Heart left ventricle (tissue), 16 donors: ENCODE data around the gene GSTA2. TPM values are rescaled to one million over a fixed set of nuclear protein-coding genes. Genes with fewer than 3 reads are reported as not detected.
"Not testable (repeated sequence)": the region's sequence is repeated elsewhere in the genome, so short reads cannot be mapped to it uniquely, and the experiment has no call there.

Experiments
- ATAC-seq, 4 donors: fragments of 200-7000 bp; cut with Tn5 transposase; one replicate each; pipeline ENCODE4 v1.9.1; 2020 to 2022; ENCODE audit warnings: moderate library complexity in 4 of 4, mild to moderate bottlenecking in 3 of 4, moderate number of reproducible peaks in 1 of 4
- DNase-seq, 5 donors: peaks; one replicate each; pipeline ENCODE4 v3.0.0-alpha.2; 2020
- H3K27ac ChIP-seq, 12 donors: fragments of 200-600 bp; sonication (generic) in 4 of 12; one replicate each; pipeline versions ENCODE4 v1.5.0 to v1.8.0; 2016 to 2022; ENCODE audit warnings: mild to moderate bottlenecking in 2 of 12
- H3K27me3 ChIP-seq, 9 donors: fragments of 200-600 bp; sonication (generic) in 2 of 9; one replicate each; pipeline versions ENCODE4 v1.5.1 to v1.8.0; 2016 to 2022; ENCODE audit warnings: mild to moderate bottlenecking in 3 of 9
- H3K36me3 ChIP-seq, 9 donors: fragments of 200-600 bp; sonication (generic) in 2 of 9; one replicate each; pipeline versions ENCODE4 v1.5.0 to v1.8.0; 2018 to 2022; ENCODE audit warnings: mild to moderate bottlenecking in 2 of 9
- H3K4me1 ChIP-seq, 12 donors: fragments of 200-600 bp; sonication (generic) in 4 of 12; one replicate each; pipeline versions ENCODE4 v1.5.0 to v1.8.0; 2016 to 2022; ENCODE audit warnings: mild to moderate bottlenecking in 3 of 12
- H3K4me3 ChIP-seq, 12 donors: fragments of 200-600 bp; sonication (generic) in 4 of 12; one replicate each; pipeline versions ENCODE4 v1.5.0 to v1.8.0; 2017 to 2022; ENCODE audit warnings: mild to moderate bottlenecking in 9 of 12, moderate library complexity in 4 of 12
- H3K9me3 ChIP-seq, 12 donors: fragments of 200-600 bp; sonication (generic) in 4 of 12; one replicate each; pipeline versions ENCODE4 v1.5.0 to v1.8.0; 2016 to 2022; ENCODE audit warnings: mild to moderate bottlenecking in 1 of 12
- POLR2A ChIP-seq, 2 donors: fragments of 450-650 bp; IDR thresholded peaks; one replicate each; pipeline ENCODE4 v1.6.1; 2017; ENCODE audit warnings: antibody characterized with exemption in 2 of 2, mild to moderate bottlenecking in 2 of 2, moderate library complexity in 2 of 2
- WGBS, 4 donors: extraction: QIAGEN DNeasy Blood & Tissue Kit in 2 of 4; methylation state at CpG; one replicate each; pipeline versions ENCODE4 v1.1.5 to v1.1.7; 2013 to 2018; 5-methylcytosine and 5-hydroxymethylcytosine counted together
- intact Hi-C, 10 donors: fragments of 100-400 bp; cut with DNase I; formaldehyde crosslinking; loops; one replicate each; pipeline versions ENCODE4 v1.11.1 to v1.14.2; 2022
- polyA plus RNA-seq, 2 donors: library from polyadenylated mRNA; stranded (reverse); fragments of 200-250 nt; gene quantifications; one replicate each; pipeline ENCODE4 v1.2.3, GENCODE V29; 2013
- total RNA-seq, 9 donors: library from RNA; depleted of rRNA in 2 of 9; stranded (reverse); fragments of >200 nt in 2 of 9; fragmentation: NEBNext Ultra II Directional in 3 of 9; extraction: Animal tissue kit (Norgen Biotek cat#: 25700) in 3 of 9; gene quantifications; one replicate each; pipeline versions ENCODE4 v1.1.0 to v1.2.4, GENCODE V29; 2016 to 2023
- TF ChIP-seq, protein P1 (sequence below), 12 donors: fragments of 200-600 bp; sonication (generic) in 4 of 12; IDR thresholded peaks; one replicate each; pipeline versions ENCODE4 v1.5.0 to v1.8.0; 2018 to 2022; ENCODE audit warnings: antibody characterized with exemption in 12 of 12, mild to moderate bottlenecking in 5 of 12
- donor health status: ischemic (EF 13 %, LVEDD 7.1; RV severe dilation, severe dysfunction).
- donor health status: healthy with polysubstance abuse.
- donor health status: DM: no; HTN: yes; CAD: no.
- donor health status: DM: no; HTN: no; CAD: no.
- donor health status: ischemic (EF 25% LVEDD 6.9; RV normal size, moderate dysfunction).
- donor health status: ischemic (EF 25% LVEDD 5.7; RV mildly dilated, moderate dysfunction).
- donor health status: healthy.
- donor health status: DM: yes; HTN: yes; CAD: no.
- donor health status: ischemic (EF 35%, LVEDD 5.7; RV mildly dilated, moderate dysfunction).
- donor health status: nonischemic (EF 11% LVEDD 7.7; RV severe dilation, severe dysfunction).
- donor health status: DM: yes; HTN: yes; CAD: no.
- donor health status: PGD.
- donor health status: ischemic (EF 29% LVEDD 5.4; RV normal size, mild dysfunction).
- donor health status: nonischemic (EF 23%, LVEDD 6.1; RV moderate dilation, normal function).

GSTA2 gene
- total and polyA plus RNA-seq, 11 donors, result not detected

DNA sequence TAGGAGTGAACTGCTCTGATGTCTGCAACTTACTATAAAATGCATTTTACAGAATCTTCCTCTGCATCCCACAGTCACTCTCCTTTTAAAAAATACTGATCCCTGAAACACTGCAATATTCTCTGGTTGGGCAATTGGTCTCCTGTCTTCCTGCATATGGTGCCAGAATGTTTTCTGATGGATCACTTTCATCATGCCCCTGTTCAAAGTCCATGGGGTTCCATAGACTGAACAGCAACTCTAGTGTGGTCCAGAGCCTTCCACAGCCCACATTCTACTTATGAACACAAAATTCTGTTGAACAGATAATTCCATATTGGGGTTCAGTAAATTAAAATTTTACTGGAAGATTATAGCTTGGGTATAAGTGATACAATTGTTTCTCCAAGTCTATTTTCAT, 11.0 kb downstream of the GSTA2 start:
- Histone ChIP-seq H3K36me3 (no peaks in the 10 kb centered on the region), H3K27me3 (no peaks in the 10 kb centered on the region), H3K4me3 (no peak overlapping the region), H3K27ac (no peak overlapping the region), H3K9me3 (peaks cover 0 to 6% (median 0%) of the 10 kb centered on the region in 12 donors), H3K4me1 (no peaks in the 10 kb centered on the region)
- no peak for ATAC-seq
- intact Hi-C loops, result no loop called here
- DNase-seq, result no peak
- TF ChIP-seq, protein P1, sequence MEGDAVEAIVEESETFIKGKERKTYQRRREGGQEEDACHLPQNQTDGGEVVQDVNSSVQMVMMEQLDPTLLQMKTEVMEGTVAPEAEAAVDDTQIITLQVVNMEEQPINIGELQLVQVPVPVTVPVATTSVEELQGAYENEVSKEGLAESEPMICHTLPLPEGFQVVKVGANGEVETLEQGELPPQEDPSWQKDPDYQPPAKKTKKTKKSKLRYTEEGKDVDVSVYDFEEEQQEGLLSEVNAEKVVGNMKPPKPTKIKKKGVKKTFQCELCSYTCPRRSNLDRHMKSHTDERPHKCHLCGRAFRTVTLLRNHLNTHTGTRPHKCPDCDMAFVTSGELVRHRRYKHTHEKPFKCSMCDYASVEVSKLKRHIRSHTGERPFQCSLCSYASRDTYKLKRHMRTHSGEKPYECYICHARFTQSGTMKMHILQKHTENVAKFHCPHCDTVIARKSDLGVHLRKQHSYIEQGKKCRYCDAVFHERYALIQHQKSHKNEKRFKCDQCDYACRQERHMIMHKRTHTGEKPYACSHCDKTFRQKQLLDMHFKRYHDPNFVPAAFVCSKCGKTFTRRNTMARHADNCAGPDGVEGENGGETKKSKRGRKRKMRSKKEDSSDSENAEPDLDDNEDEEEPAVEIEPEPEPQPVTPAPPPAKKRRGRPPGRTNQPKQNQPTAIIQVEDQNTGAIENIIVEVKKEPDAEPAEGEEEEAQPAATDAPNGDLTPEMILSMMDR (IDR thresholded peaks at IDR 0.05), result no peak
- TF ChIP-seq POLR2A (IDR thresholded peaks at IDR 0.05), result no peak

DNA sequence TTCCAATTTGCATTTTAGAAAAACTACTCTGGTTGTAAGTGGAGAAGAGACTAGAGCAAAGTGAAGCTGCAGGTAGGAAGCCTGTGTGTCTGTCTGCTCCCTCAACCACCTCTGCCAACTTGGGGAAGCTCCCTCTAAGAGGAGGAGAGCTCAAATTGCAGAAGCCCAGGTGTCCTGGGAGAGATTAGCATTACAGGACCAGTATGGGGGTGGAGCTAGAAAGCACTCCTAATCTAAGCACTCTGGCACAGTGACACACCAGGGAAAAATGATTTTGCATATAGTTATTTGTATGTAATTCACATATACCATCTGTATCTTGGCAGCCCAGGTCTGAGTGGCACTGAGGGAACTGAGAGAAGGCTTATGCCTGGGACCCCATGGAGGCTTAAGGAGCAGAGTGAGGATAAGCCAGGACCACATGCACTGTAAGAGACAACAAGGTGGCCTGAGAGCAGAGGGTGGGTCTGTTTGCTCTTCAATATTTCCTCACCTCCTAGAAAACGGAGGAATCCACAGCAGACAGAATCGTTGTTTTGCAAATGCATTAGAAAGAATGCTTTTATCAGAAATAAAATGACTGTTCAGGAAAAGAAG, 13.6 kb downstream of the GSTA2 start:
- WGBS, 4 donors, result 60 to 78% (median 70%) methylated on average over 2 of the region's 2 CpGs
- no peak for DNase-seq
- H3K27ac ChIP-seq, result no peak overlapping the region
- intact Hi-C loops, result no loop called here
- H3K27me3 ChIP-seq, result no peaks in the 10 kb centered on the region
- TF ChIP-seq, protein P1 (IDR thresholded peaks at IDR 0.05), result no peak
- TF ChIP-seq POLR2A (IDR thresholded peaks at IDR 0.05), result no peak
- peaks cover 0 to 6% (median 0%) of the 10 kb centered on the region in 12 donors for H3K9me3 ChIP-seq
- no peaks in the 10 kb centered on the region for H3K36me3 ChIP-seq
- H3K4me3 ChIP-seq, result no peak overlapping the region
- ATAC-seq, result no peak
- no peaks in the 10 kb centered on the region for H3K4me1 ChIP-seq

DNA sequence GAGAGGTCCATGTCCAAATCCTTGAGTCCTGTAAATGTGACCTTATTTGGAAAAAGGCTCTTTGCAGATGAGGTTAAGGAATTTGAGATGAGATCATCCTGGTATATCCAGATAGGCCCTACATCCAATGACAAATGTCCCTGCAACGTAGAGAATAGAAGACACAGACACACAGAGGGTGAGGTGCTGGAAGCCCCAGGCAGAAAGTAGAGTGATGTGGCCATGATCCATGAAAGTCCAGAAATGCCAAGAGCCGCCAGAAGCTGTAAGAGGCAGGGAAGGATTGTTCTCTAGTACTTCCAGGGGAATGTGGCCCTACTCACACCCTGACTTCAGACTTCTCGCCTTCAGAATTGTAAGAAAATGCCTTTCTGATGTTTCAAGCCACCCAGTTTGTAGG, 16.0 kb downstream of the GSTA2 start:
- DNase-seq, intact Hi-C loops, H3K36me3 ChIP-seq, H3K4me3 ChIP-seq, H3K4me1 ChIP-seq, H3K27ac ChIP-seq, H3K27me3 ChIP-seq, H3K9me3 ChIP-seq, ATAC-seq: not testable (repeated sequence)
- 51 to 71% (median 63%) methylated on average over 3 of the region's 3 CpGs for WGBS, 4 donors

DNA sequence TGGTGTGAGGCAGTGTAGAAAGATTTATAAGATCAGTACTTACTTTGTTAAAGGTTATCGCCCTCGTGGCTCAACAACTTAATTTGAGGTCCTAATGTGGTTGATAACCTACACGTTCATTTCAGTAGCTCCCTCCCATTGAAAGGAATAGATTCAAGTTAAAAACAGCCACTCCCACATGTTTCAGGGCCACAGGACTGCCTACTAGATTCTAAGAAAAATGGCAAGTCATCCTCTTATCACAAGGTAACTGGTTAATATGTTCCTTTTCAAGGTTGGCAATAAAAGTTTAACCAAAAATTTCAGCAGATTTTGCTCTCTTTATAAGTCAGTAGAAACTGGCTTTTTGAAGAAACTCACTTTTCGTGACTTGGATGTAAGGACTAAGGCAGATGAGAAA, 17.1 kb downstream of the GSTA2 start:
- Histone ChIP-seq H3K4me3 (no peak overlapping the region), H3K4me1 (no peaks in the 10 kb centered on the region), H3K27me3 (no peaks in the 10 kb centered on the region), H3K27ac (no peak overlapping the region), H3K9me3 (peaks cover 0 to 9% (median 0%) of the 10 kb centered on the region in 12 donors), H3K36me3 (no peaks in the 10 kb centered on the region)
- intact Hi-C loops, result no loop called here
- DNase-seq, result no peak
- TF ChIP-seq POLR2A (IDR thresholded peaks at IDR 0.05), result no peak
- TF ChIP-seq, protein P1 (IDR thresholded peaks at IDR 0.05), result no peak
- 61 to 70% (median 63%) methylated on average over 4 of the region's 4 CpGs for WGBS, 4 donors
- no peak for ATAC-seq

DNA sequence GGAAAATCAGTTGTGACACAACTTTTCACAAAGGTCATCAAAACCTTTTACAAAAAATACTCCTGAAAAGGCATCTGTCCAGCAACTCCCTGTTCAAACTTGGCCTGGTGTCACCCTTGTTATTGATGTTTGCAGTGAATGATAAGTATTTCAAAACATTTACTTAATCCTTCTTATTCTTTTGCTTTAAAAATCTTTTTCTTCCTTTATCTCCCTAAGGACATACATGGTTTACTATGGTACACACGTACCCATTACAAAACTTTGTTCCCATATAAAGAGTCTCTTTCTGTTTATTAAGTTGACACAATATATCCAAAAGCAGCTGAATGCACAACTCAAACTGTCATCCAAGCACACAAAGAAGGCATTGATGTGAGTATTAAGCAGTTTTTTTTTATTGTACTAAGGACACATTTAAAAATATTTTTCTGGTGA, 17.5 kb downstream of the GSTA2 start:
- WGBS, 4 donors, result 53 to 68% (median 64%) methylated on average over 1 of the region's 1 CpG
- TF ChIP-seq, protein P1 (IDR thresholded peaks at IDR 0.05), result no peak
- TF ChIP-seq POLR2A (IDR thresholded peaks at IDR 0.05), result no peak
- DNase-seq, result no peak
- Histone ChIP-seq H3K9me3 (peaks cover 0 to 11% (median 0%) of the 10 kb centered on the region in 12 donors), H3K27me3 (no peaks in the 10 kb centered on the region), H3K27ac (no peak overlapping the region), H3K4me1 (no peaks in the 10 kb centered on the region), H3K36me3 (no peaks in the 10 kb centered on the region), H3K4me3 (no peak overlapping the region)
- ATAC-seq, result no peak
- intact Hi-C loops, result no loop called here
